ENCODE data around the gene LRRC3C. TPM values are rescaled to one million over a fixed set of nuclear protein-coding genes. Genes with fewer than 3 reads are reported as not detected.

LRRC3C gene
- total and polyA plus RNA-seq, 11 donors: not detected

GRCh38 chr17:39903158-39903884, 24.2 kb upstream of the LRRC3C start:
- ATAC-seq (no peak), DNase-seq (no peak)
- no peaks in the 10 kb centered on the region for H3K9me3 ChIP-seq
- H3K27ac ChIP-seq: no peak overlapping the region
- peaks cover 0 to 20% (median 3%) of the 10 kb centered on the region in 9 donors for H3K36me3 ChIP-seq
- peaks cover 0 to 6% (median 0%) of the 10 kb centered on the region in 12 donors for H3K4me1 ChIP-seq
- intact Hi-C loops (cut with DNase I): no loop called here
- no peak for TF ChIP-seq POLR2A (IDR thresholded peaks at IDR 0.05)
- TF ChIP-seq CTCF (IDR thresholded peaks at IDR 0.05): no peak
- 90 to 96% (median 93%) methylated on average over 4 of the region's 4 CpGs for WGBS, 4 donors
- no peak overlapping the region for H3K4me3 ChIP-seq
- H3K27me3 ChIP-seq: no peaks in the 10 kb centered on the region

DNA sequence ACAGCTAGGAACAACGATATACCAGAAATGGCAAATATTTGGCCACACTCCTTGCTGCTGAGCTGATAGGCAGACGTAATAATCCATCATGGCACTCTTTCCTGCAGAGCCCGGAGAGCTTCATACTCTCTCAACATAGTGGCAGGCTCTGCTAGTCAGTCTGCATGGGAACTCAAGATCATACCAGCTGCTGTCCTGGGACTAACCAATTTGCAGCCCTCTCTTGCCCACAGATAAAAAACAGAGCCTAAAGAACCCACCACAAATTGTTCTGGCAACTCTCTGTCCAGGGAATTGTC, 22.6 kb upstream of the LRRC3C start:
- Histone ChIP-seq H3K9me3 (no peaks in the 10 kb centered on the region), H3K36me3 (peaks cover 0 to 33% (median 10%) of the 10 kb centered on the region in 9 donors), H3K4me1 (peaks cover 0 to 6% (median 0%) of the 10 kb centered on the region in 12 donors), H3K27me3 (no peaks in the 10 kb centered on the region), H3K4me3 (no peak overlapping the region), H3K27ac (no peak overlapping the region)
- ATAC-seq (no peak), DNase-seq (no peak)
- intact Hi-C loops (cut with DNase I): no loop called here
- no peak for TF ChIP-seq CTCF (IDR thresholded peaks at IDR 0.05)
- no peak for TF ChIP-seq POLR2A (IDR thresholded peaks at IDR 0.05)
- 87 to 93% (median 88%) methylated on average over 3 of the region's 3 CpGs for WGBS, 4 donors

DNA sequence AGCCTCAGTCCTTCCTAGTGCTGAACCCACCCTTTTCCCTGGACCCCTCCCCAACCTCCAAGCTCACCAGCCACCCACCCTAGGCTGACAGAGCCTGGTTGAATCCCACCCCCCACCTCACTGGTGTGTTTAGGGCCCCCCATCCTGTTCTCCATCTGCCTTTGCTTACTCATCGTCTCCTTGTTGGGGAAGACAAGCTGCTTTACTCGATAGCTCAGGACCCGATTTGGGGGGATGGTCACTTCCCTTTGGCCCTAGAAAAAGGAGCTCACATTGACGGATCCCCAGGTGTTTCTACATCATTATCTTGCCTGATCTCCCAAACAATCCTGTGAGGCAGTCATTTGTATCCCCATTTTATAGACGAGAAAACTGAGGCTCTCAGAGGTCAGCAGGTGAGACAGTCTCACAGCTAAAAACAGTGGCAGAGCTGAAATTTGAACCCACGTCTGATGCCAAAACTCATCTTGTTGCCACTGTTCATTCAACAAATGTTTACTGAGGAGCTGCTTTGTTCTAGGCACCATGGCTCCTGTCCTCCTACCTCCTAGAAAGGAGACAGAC, 18.7 kb upstream of the LRRC3C start:
- intact Hi-C loops (cut with DNase I): no loop called here
- Histone ChIP-seq H3K4me3 (no peak overlapping the region), H3K27ac (no peak overlapping the region), H3K27me3 (no peaks in the 10 kb centered on the region), H3K9me3 (no peaks in the 10 kb centered on the region), H3K36me3 (peaks cover 0 to 55% (median 18%) of the 10 kb centered on the region in 9 donors), H3K4me1 (peaks cover 0 to under 1% (median 0%) of the 10 kb centered on the region in 12 donors)
- WGBS, 4 donors: 89 to 95% (median 91%) methylated on average over 6 of the region's 6 CpGs
- no peak for DNase-seq
- TF ChIP-seq CTCF (IDR thresholded peaks at IDR 0.05): no peak
- TF ChIP-seq POLR2A (IDR thresholded peaks at IDR 0.05): no peak
- ATAC-seq: no peak

GRCh38 chr17:39913989-39914388, 13.5 kb upstream of the LRRC3C start:
- TF ChIP-seq POLR2A (IDR thresholded peaks at IDR 0.05) (no peak), CTCF (IDR thresholded peaks at IDR 0.05) (no peak)
- no peak for ATAC-seq
- no peaks in the 10 kb centered on the region for H3K27me3 ChIP-seq
- peaks cover 0 to 49% (median 22%) of the 10 kb centered on the region in 9 donors for H3K36me3 ChIP-seq
- H3K9me3 ChIP-seq: no peaks in the 10 kb centered on the region
- no peak overlapping the region for H3K27ac ChIP-seq
- WGBS, 4 donors: 88 to 93% (median 91%) methylated on average over 3 of the region's 3 CpGs
- H3K4me1 ChIP-seq: peaks cover 0 to 7% (median 0%) of the 10 kb centered on the region in 12 donors
- no peak overlapping the region for H3K4me3 ChIP-seq
- intact Hi-C loops (cut with DNase I): no loop called here
- no peak for DNase-seq
